ENCODE data around the gene ADGRG6.

Gene ADGRG6

DNA sequence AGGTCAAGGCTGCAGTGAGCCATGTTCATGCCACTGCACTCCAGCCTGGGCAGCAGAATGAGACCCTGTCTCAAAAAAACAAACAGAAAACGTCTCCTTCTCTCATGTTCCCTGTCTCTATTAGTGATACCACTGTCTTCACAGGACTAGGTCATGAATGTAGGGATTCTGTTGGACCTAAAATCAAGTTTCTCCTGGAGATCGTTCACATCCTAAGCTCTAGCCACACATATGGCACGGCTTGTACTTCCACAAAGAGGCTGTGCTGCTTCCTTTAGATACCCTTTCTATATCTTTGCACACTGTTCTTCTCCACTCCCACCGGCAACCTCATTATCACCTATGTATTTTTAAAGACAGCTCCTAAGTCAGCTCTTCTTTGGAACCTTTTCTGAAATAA is 96.5 kb downstream of the ADGRG6 start (continued):
- TF ChIP-seq FEZF1 (tag by site-specific recombination; IDR thresholded peaks at IDR 0.05): no peak
- TF ChIP-seq ZNF202 (tag by site-specific recombination; IDR thresholded peaks at IDR 0.05; ENCODE audit: borderline replicate concordance): no peak
- TF ChIP-seq ZNF529 (tag by site-specific recombination; IDR thresholded peaks at IDR 0.05; ENCODE audit: insufficient replicate concordance): no peak
- TF ChIP-seq, protein P1, sequence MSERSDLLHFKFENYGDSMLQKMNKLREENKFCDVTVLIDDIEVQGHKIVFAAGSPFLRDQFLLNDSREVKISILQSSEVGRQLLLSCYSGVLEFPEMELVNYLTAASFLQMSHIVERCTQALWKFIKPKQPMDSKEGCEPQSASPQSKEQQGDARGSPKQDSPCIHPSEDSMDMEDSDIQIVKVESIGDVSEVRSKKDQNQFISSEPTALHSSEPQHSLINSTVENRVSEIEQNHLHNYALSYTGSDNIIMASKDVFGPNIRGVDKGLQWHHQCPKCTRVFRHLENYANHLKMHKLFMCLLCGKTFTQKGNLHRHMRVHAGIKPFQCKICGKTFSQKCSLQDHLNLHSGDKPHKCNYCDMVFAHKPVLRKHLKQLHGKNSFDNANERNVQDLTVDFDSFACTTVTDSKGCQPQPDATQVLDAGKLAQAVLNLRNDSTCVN (tag by site-specific recombination; optimal IDR thresholded peaks at IDR 0.05): no peak
- no peak for TF ChIP-seq ZNF311 (tag by site-specific recombination; IDR thresholded peaks at IDR 0.05; ENCODE audit: borderline replicate concordance)
- TF ChIP-seq, protein P2, sequence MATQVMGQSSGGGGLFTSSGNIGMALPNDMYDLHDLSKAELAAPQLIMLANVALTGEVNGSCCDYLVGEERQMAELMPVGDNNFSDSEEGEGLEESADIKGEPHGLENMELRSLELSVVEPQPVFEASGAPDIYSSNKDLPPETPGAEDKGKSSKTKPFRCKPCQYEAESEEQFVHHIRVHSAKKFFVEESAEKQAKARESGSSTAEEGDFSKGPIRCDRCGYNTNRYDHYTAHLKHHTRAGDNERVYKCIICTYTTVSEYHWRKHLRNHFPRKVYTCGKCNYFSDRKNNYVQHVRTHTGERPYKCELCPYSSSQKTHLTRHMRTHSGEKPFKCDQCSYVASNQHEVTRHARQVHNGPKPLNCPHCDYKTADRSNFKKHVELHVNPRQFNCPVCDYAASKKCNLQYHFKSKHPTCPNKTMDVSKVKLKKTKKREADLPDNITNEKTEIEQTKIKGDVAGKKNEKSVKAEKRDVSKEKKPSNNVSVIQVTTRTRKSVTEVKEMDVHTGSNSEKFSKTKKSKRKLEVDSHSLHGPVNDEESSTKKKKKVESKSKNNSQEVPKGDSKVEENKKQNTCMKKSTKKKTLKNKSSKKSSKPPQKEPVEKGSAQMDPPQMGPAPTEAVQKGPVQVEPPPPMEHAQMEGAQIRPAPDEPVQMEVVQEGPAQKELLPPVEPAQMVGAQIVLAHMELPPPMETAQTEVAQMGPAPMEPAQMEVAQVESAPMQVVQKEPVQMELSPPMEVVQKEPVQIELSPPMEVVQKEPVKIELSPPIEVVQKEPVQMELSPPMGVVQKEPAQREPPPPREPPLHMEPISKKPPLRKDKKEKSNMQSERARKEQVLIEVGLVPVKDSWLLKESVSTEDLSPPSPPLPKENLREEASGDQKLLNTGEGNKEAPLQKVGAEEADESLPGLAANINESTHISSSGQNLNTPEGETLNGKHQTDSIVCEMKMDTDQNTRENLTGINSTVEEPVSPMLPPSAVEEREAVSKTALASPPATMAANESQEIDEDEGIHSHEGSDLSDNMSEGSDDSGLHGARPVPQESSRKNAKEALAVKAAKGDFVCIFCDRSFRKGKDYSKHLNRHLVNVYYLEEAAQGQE (tag by site-specific recombination; IDR thresholded peaks at IDR 0.05): no peak
- no peak for TF ChIP-seq ZNF37A (tag by site-specific recombination; IDR thresholded peaks at IDR 0.05)
- TF ChIP-seq ZNF221 (tag by site-specific recombination; IDR thresholded peaks at IDR 0.05; ENCODE audit: borderline replicate concordance): no peak

DNA sequence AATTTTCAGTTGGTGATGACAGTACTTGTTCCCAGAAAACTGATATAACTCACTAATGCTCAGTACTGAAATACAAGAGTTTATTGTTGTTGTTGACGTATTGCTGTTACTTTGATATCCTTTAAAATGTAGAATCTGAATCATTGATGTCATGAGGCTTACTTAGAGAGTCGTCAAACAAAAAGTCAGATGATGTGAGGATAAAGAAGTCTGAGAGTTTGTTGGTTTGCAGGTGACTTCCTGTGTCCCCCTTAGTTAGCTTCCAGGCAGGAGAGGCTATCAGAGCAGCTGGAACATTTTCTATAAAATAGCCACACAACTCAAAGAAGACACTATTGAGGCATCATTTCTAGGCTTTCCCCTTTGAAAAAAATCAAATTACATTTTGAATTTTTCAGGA is 97.9 kb downstream of the ADGRG6 start:
- H3K9me3 ChIP-seq (ENCODE audit: control insufficient read depth, insufficient read depth, low read depth, low read length): no peaks in the 10 kb centered on the region
- POLR2A ChIA-PET: interaction anchor here (0.5 kb wide), 1 partner anchor 1106 kb away, joined by 5 read pairs; no protein-coding TSS in a partner anchor
- peaks cover 12% of the 10 kb centered on the region for H3K4me1 ChIP-seq (ENCODE audit: control insufficient read depth, insufficient read depth, low read length)
- no peaks in the 10 kb centered on the region for H3K36me3 ChIP-seq (ENCODE audit: control insufficient read depth in 2 of 2, insufficient read depth in 1 of 2, low read length in 2 of 2)
- no peak overlapping the region for H3K27ac ChIP-seq (ENCODE audit: extremely low read depth, low read depth, low read length)
- CTCF ChIA-PET: interaction anchor here (0.5 to 0.6 kb wide), 2 partner anchors 222 to 1963 kb away, joined by 3 read pairs; no protein-coding TSS in a partner anchor
- no peak for TF ChIP-seq ZNF548 (tag by site-specific recombination; IDR thresholded peaks at IDR 0.05)
- TF ChIP-seq, protein P3, sequence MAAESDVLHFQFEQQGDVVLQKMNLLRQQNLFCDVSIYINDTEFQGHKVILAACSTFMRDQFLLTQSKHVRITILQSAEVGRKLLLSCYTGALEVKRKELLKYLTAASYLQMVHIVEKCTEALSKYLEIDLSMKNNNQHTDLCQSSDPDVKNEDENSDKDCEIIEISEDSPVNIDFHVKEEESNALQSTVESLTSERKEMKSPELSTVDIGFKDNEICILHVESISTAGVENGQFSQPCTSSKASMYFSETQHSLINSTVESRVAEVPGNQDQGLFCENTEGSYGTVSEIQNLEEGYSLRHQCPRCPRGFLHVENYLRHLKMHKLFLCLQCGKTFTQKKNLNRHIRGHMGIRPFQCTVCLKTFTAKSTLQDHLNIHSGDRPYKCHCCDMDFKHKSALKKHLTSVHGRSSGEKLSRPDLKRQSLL (tag by site-specific recombination; IDR thresholded peaks at IDR 0.05): no peak
- TF ChIP-seq ZBTB7A (tag by site-specific recombination; IDR thresholded peaks at IDR 0.05; ENCODE audit: low read depth): no peak
- no peak for TF ChIP-seq ZEB2 (tag by site-specific recombination; IDR thresholded peaks at IDR 0.05)
- no peak overlapping the region for H3K4me3 ChIP-seq (ENCODE audit: low read depth, low read length)

- Histone ChIP-seq H3K27ac (ENCODE audit: extremely low read depth, low read depth, low read length) (no peak overlapping the region), H3K4me1 (ENCODE audit: control insufficient read depth, insufficient read depth, low read length) (peaks cover 12% of the 10 kb centered on the region), H3K36me3 (ENCODE audit: control insufficient read depth in 2 of 2, insufficient read depth in 1 of 2, low read length in 2 of 2) (no peaks in the 10 kb centered on the region), H3K9me3 (ENCODE audit: control insufficient read depth, insufficient read depth, low read depth, low read length) (no peaks in the 10 kb centered on the region), H3K4me3 (ENCODE audit: low read depth, low read length) (no peak overlapping the region)
- POLR2A ChIA-PET: interaction anchor here (0.5 kb wide), 1 partner anchor 1105 kb away, joined by 5 read pairs; no protein-coding TSS in a partner anchor
- CTCF ChIA-PET: interaction anchor here (0.5 kb wide), 1 partner anchor 1962 kb away, joined by 3 read pairs; no protein-coding TSS in a partner anchor
- TF ChIP-seq ZNF558 (tag by site-specific recombination; IDR thresholded peaks at IDR 0.05): peak; percentile 19; the same call in 1 of the 2 replicates
- no peak for TF ChIP-seq HIC1 (tag by site-specific recombination; IDR thresholded peaks at IDR 0.05)
- no peak for TF ChIP-seq ZNF394 (tag by site-specific recombination; IDR thresholded peaks at IDR 0.05; ENCODE audit: borderline replicate concordance)
- TF ChIP-seq ZNF248 (tag by site-specific recombination; IDR thresholded peaks at IDR 0.05): no peak
- no peak for TF ChIP-seq ZBTB1 (tag by site-specific recombination; IDR thresholded peaks at IDR 0.05)
- TF ChIP-seq ZNF174 (tag by site-specific recombination; IDR thresholded peaks at IDR 0.05): no peak
- no peak for TF ChIP-seq ZFP41 (tag by site-specific recombination; IDR thresholded peaks at IDR 0.05; ENCODE audit: borderline replicate concordance)
- no peak for TF ChIP-seq REPIN1 (tag by site-specific recombination; IDR thresholded peaks at IDR 0.05; ENCODE audit: low read depth)
- TF ChIP-seq ZBTB48 (tag by site-specific recombination; IDR thresholded peaks at IDR 0.05): 0 out of 2 replicates have a peak, but pooled peaks have one; percentile 24
- TF ChIP-seq ZNF707 (tag by site-specific recombination; IDR thresholded peaks at IDR 0.05): no peak
- TF ChIP-seq ZNF266 (tag by site-specific recombination; IDR thresholded peaks at IDR 0.05; ENCODE audit: low read depth): no peak
- TF ChIP-seq ZNF2 (tag by site-specific recombination; IDR thresholded peaks at IDR 0.05): no peak
- TF ChIP-seq ZNF37A (tag by site-specific recombination; IDR thresholded peaks at IDR 0.05): no peak
These were observed 98.7 kb downstream of the ADGRG6 start for GRCh38 chr6:142400495-142400894.
